Measurements from ENCODE around the gene KIAA1549.

DNA sequence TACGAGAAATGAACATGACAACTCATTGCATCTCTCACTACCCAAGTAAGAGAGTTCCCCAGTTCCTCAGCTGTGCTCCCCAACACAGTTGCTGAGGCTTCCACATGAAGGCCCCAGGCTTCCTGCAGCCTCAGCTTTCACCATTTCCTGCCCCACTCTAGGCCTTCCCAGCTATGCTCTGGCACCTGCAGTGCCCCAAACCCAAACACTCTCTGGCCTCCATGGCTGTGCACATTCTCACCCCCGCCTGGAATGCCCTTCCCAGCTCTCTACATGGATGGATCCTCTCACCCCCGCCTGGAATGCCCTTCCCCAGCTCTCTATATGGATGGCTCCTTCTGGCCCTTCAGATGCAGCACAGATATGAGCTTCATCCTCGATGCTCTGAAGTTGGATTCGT lies 61.3 kb downstream of the KIAA1549 start:
- TF ChIP-seq, protein P1, sequence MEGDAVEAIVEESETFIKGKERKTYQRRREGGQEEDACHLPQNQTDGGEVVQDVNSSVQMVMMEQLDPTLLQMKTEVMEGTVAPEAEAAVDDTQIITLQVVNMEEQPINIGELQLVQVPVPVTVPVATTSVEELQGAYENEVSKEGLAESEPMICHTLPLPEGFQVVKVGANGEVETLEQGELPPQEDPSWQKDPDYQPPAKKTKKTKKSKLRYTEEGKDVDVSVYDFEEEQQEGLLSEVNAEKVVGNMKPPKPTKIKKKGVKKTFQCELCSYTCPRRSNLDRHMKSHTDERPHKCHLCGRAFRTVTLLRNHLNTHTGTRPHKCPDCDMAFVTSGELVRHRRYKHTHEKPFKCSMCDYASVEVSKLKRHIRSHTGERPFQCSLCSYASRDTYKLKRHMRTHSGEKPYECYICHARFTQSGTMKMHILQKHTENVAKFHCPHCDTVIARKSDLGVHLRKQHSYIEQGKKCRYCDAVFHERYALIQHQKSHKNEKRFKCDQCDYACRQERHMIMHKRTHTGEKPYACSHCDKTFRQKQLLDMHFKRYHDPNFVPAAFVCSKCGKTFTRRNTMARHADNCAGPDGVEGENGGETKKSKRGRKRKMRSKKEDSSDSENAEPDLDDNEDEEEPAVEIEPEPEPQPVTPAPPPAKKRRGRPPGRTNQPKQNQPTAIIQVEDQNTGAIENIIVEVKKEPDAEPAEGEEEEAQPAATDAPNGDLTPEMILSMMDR (IDR thresholded peaks at IDR 0.05): no peak
- no peak for TF ChIP-seq POLR2A (IDR thresholded peaks at IDR 0.05)

All from Peyer's patch (tissue), 4 donors.